Measurements from ENCODE around the gene DDX60.
"Not testable (repeated sequence)": the region's sequence is repeated elsewhere in the genome, so short reads cannot be mapped to it uniquely, and the experiment has no call there.

- TF ChIP-seq, protein P1, sequence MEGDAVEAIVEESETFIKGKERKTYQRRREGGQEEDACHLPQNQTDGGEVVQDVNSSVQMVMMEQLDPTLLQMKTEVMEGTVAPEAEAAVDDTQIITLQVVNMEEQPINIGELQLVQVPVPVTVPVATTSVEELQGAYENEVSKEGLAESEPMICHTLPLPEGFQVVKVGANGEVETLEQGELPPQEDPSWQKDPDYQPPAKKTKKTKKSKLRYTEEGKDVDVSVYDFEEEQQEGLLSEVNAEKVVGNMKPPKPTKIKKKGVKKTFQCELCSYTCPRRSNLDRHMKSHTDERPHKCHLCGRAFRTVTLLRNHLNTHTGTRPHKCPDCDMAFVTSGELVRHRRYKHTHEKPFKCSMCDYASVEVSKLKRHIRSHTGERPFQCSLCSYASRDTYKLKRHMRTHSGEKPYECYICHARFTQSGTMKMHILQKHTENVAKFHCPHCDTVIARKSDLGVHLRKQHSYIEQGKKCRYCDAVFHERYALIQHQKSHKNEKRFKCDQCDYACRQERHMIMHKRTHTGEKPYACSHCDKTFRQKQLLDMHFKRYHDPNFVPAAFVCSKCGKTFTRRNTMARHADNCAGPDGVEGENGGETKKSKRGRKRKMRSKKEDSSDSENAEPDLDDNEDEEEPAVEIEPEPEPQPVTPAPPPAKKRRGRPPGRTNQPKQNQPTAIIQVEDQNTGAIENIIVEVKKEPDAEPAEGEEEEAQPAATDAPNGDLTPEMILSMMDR (IDR thresholded peaks at IDR 0.05): not testable (repeated sequence)
- TF ChIP-seq POLR2A (IDR thresholded peaks at IDR 0.05): not testable (repeated sequence)
These were observed 105.0 kb downstream of the DDX60 start for GRCh38 chr4:168213511-168213910.
